Tibial artery (tissue), 4 donors: ENCODE data around the gene EYS.

ENCODE experiments used
- DNase-seq, 2 donors: peaks; one replicate each; pipeline ENCODE4 v3.0.0-alpha.2; 2019
- H3K27ac ChIP-seq, 2 donors: fragments of 200-600 bp; sonication (generic) in 1 of 2; 1 replicate in 1 of 2; 2 replicates in 1 of 2; pipeline ENCODE4 v1.5.1; 2018 to 2019; ENCODE audit warnings: mild to moderate bottlenecking in 1 of 2
- H3K27me3 ChIP-seq, 2 donors: fragments of 200-600 bp; sonication (generic) in 1 of 2; one replicate each; pipeline versions ENCODE4 v1.5.1 to v1.6.0; 2016 to 2019
- H3K36me3 ChIP-seq, 3 donors: fragments of 200-600 bp; sonication (generic) in 2 of 3; one replicate each; pipeline ENCODE4 v1.5.1; 2016 to 2019; ENCODE audit warnings: mild to moderate bottlenecking in 2 of 3
- H3K4me1 ChIP-seq, 4 donors: fragments of 200-600 bp; sonication (generic) in 2 of 4; 1 replicate in 3 of 4; 2 replicates in 1 of 4; pipeline ENCODE4 v1.5.1; 2016 to 2019
- H3K4me3 ChIP-seq, 2 donors: fragments of 200-600 bp; sonication (generic) in 1 of 2; 1 replicate in 1 of 2; 2 replicates in 1 of 2; pipeline ENCODE4 v1.5.1; 2018 to 2019; ENCODE audit warnings: mild to moderate bottlenecking in 2 of 2
- H3K9me3 ChIP-seq, 3 donors: fragments of 200-600 bp; sonication (generic) in 1 of 3; one replicate each; pipeline ENCODE4 v1.5.1; 2016 to 2019
- intact Hi-C: fragments of 100-400 bp; cut with DNase I; formaldehyde crosslinking; loops from one replicate; pipeline ENCODE4 v1.15.0; 2023; ENCODE audit warnings: low total_unique reads
- TF ChIP-seq, protein P1 (sequence below), 2 experiments: fragments of 200-600 bp in 1 of 2; fragments of 450-650 bp in 1 of 2; IDR thresholded peaks; one replicate each; pipeline ENCODE4 v1.5.1; 2017 to 2019; ENCODE audit warnings: antibody characterized with exemption in 2 of 2, mild to moderate bottlenecking in 1 of 2, moderate library complexity in 1 of 2

The EYS gene

DNA sequence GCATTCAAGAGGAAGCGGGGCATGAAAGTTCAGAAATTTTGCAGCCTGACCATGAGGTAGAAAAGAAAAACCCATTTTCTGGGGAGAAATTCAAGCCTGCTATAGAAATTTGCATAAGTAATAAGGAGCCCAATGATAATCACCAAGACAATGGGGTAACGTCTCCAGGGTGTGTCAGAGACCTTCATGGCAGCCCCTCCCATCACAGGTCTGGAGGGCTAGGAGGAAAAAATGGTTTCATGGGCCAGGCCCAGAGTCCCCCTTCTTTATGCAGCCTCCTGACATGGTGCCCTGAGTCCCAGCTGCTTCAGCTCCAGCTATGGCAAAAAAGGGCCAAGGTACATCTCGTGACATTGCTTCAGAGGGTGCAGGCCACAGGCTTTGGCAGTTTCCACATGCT lies 618.5 kb downstream of the EYS start:
- TF ChIP-seq, protein P1, sequence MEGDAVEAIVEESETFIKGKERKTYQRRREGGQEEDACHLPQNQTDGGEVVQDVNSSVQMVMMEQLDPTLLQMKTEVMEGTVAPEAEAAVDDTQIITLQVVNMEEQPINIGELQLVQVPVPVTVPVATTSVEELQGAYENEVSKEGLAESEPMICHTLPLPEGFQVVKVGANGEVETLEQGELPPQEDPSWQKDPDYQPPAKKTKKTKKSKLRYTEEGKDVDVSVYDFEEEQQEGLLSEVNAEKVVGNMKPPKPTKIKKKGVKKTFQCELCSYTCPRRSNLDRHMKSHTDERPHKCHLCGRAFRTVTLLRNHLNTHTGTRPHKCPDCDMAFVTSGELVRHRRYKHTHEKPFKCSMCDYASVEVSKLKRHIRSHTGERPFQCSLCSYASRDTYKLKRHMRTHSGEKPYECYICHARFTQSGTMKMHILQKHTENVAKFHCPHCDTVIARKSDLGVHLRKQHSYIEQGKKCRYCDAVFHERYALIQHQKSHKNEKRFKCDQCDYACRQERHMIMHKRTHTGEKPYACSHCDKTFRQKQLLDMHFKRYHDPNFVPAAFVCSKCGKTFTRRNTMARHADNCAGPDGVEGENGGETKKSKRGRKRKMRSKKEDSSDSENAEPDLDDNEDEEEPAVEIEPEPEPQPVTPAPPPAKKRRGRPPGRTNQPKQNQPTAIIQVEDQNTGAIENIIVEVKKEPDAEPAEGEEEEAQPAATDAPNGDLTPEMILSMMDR (IDR thresholded peaks at IDR 0.05), result no peak
- H3K9me3 ChIP-seq, result no peaks in the 10 kb centered on the region
- no peaks in the 10 kb centered on the region for H3K36me3 ChIP-seq
- intact Hi-C loops, result no loop called here
- no peak overlapping the region for H3K4me3 ChIP-seq
- DNase-seq, result no peak
- H3K4me1 ChIP-seq, result no peaks in the 10 kb centered on the region
- H3K27me3 ChIP-seq, result no peaks in the 10 kb centered on the region
- no peak overlapping the region for H3K27ac ChIP-seq

DNA sequence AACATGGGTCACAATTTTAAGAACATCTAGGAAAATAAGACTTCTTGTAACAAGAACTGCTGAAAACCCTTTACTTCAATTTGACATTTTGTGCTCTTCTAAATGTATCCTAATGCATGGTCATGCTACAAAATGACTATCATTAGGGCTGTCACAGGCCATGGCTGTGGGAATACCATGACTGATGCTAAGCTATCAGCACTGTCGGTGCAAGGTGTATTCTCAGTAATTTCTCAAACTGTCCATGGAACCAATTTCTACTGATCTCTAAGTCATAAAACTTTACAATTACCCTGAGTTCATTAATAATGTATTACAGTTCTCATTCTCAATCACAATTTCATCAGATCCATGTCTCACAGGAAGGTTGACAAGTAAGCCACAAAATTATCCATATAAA lies 625.3 kb downstream of the EYS start:
- intact Hi-C loops, result no loop called here
- no peaks in the 10 kb centered on the region for H3K27me3 ChIP-seq
- H3K4me3 ChIP-seq, result no peak overlapping the region
- TF ChIP-seq, protein P1 (IDR thresholded peaks at IDR 0.05), result no peak
- no peaks in the 10 kb centered on the region for H3K4me1 ChIP-seq
- H3K36me3 ChIP-seq, result no peaks in the 10 kb centered on the region
- no peak for DNase-seq
- no peak overlapping the region for H3K27ac ChIP-seq
- H3K9me3 ChIP-seq, result no peaks in the 10 kb centered on the region

DNA sequence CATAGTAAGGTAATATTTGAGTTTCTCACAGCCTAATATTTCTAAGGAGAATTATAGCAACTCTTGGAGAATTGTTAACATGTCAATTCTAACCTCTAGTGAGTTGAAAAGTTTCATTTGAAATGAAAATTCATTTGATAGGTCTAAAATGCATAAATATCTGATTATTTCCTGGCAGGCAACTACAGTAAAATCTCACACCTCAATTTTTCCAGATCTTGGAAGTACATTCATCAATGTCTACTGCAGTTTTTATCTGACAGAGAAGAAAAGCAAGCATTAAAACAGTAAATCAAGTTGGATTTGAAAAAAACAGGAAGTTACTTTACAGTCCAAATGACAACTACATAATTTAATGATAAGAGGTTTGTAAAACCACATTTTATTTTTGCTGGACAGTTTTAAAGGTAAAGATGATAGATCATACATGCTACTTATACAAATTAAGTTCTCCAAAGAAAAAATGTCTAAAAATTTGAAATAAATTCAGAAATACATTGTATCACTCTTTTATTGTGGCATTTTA lies 631.3 kb downstream of the EYS start:
- no peak overlapping the region for H3K27ac ChIP-seq
- H3K9me3 ChIP-seq, result no peaks in the 10 kb centered on the region
- no peak for DNase-seq
- H3K27me3 ChIP-seq, result no peaks in the 10 kb centered on the region
- no peaks in the 10 kb centered on the region for H3K4me1 ChIP-seq
- no peak overlapping the region for H3K4me3 ChIP-seq
- TF ChIP-seq, protein P1 (IDR thresholded peaks at IDR 0.05), result no peak
- no peaks in the 10 kb centered on the region for H3K36me3 ChIP-seq
- intact Hi-C loops, result no loop called here

DNA sequence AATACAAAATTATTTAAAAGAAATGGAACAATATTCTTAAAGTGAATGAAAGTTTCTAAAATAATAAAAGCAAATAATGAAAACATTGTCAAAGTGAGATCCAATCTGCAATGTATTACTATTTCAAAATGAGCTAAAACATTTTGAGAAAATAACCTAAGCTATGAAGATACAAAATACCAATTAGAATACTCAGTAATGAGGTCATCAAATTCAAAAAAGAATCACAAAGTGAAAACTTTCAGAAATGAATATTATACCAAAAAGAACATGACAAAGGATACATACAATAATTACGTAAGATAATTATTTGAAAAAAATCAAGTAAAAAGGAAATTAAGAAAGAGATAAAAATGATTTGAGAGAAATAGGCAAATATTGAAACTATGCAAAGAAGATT lies 634.5 kb downstream of the EYS start:
- intact Hi-C loops, result no loop called here
- Histone ChIP-seq H3K4me1 (no peaks in the 10 kb centered on the region), H3K27me3 (no peaks in the 10 kb centered on the region), H3K9me3 (no peaks in the 10 kb centered on the region), H3K27ac (no peak overlapping the region), H3K36me3 (no peaks in the 10 kb centered on the region), H3K4me3 (no peak overlapping the region)
- no peak for DNase-seq
- TF ChIP-seq, protein P1 (IDR thresholded peaks at IDR 0.05), result no peak

DNA sequence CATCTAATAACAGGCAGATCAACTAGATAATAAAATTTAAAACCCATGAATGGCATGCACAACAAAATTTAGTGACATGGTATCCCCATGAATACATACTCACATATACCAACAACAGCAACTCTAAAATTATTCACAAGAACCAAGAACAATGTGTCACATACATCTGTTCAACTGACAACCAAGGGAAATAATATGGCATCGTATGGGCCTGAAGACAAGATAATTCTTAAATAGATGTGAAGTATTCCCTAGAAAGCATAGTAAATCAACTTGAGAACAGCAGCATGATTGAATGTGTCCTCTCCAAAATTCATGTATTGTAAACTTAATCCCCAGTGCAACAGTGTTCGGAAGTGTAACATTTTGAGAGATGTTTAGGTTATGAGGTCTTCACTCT lies 635.5 kb downstream of the EYS start:
- DNase-seq, result no peak
- no peaks in the 10 kb centered on the region for H3K9me3 ChIP-seq
- TF ChIP-seq, protein P1 (IDR thresholded peaks at IDR 0.05), result no peak

DNA sequence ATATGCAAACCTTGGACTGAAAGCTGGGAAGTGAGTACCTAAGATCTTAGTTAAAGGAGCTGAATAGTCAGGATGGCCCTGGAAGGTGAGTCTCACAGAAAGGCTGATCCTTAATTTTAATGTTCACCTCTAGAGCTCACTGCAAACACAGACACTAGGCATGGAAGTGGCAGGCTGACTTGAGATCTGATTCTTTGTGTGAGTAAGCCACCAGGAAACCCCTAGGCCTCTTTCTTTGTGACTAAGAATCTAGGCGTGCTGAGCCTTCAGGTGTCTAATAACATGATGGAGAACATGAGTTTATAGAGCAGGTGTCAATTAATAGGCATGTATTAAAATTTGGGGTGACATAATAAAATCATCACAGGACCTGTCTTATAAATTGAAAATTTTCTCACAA lies 642.2 kb downstream of the EYS start:
- H3K9me3 ChIP-seq, result no peaks in the 10 kb centered on the region
- no peaks in the 10 kb centered on the region for H3K36me3 ChIP-seq
- H3K27ac ChIP-seq, result no peak overlapping the region
- intact Hi-C loops, result no loop called here
- TF ChIP-seq, protein P1 (IDR thresholded peaks at IDR 0.05), result no peak
- H3K4me1 ChIP-seq, result no peaks in the 10 kb centered on the region
- DNase-seq, result no peak
- H3K4me3 ChIP-seq, result no peak overlapping the region
- no peaks in the 10 kb centered on the region for H3K27me3 ChIP-seq

More for the DNA sequence above, 635.5 kb downstream of the EYS start:
- Histone ChIP-seq H3K4me1 (no peaks in the 10 kb centered on the region), H3K27ac (no peak overlapping the region), H3K36me3 (no peaks in the 10 kb centered on the region), H3K27me3 (no peaks in the 10 kb centered on the region), H3K4me3 (no peak overlapping the region)
- intact Hi-C loops, result no loop called here
